Ishikawa (cell line): ENCODE measurements around the gene SESTD1.

ENCODE experiments used
- CEBPB ChIP-seq: IDR thresholded peaks from 2 replicates; pipeline ENCODE4 v1.6.1; 2012
- CREB1 ChIP-seq: IDR thresholded peaks from 2 replicates; pipeline ENCODE4 v1.6.1; 2012; ENCODE audit warnings: low read depth
- EGR1 ChIP-seq: IDR thresholded peaks from 2 replicates; pipeline ENCODE4 v1.6.1; 2012
- EP300 ChIP-seq: IDR thresholded peaks from 2 replicates; pipeline ENCODE4 v1.6.1; 2012; ENCODE audit warnings: borderline replicate concordance
- FOXM1 ChIP-seq: IDR thresholded peaks from 2 replicates; pipeline ENCODE4 v1.6.1; 2012; ENCODE audit warnings: low read depth, borderline replicate concordance
- NFIC ChIP-seq: IDR thresholded peaks from 2 replicates; pipeline ENCODE4 v1.6.1; 2012
- RAD21 ChIP-seq: IDR thresholded peaks from 2 replicates; pipeline ENCODE4 v1.6.1; 2012; ENCODE audit warnings: low read depth
- REST ChIP-seq: IDR thresholded peaks from 2 replicates; pipeline ENCODE4 v1.6.1; 2012; ENCODE audit warnings: low read depth, mild to moderate bottlenecking
- TAF1 ChIP-seq: IDR thresholded peaks from 2 replicates; pipeline ENCODE4 v1.6.1; 2012; ENCODE audit warnings: low read depth, mild to moderate bottlenecking
- TCF12 ChIP-seq: IDR thresholded peaks from 2 replicates; pipeline ENCODE4 v1.6.1; 2012; ENCODE audit warnings: low read depth
- TEAD4 ChIP-seq: IDR thresholded peaks from 2 replicates; pipeline ENCODE4 v1.6.1; 2012
- YY1 ChIP-seq: IDR thresholded peaks from 2 replicates; pipeline ENCODE4 v1.6.1; 2012; ENCODE audit warnings: low read depth
- ZBTB7A ChIP-seq: IDR thresholded peaks from 2 replicates; pipeline ENCODE4 v1.6.1; 2012; ENCODE audit warnings: low read depth
- TF ChIP-seq, protein P1 (sequence below): IDR thresholded peaks from 2 replicates; pipeline ENCODE4 v1.6.1; 2012
- TF ChIP-seq, protein P2 (sequence below): IDR thresholded peaks from 2 replicates; pipeline ENCODE4 v1.6.1; 2012

The SESTD1 gene

DNA sequence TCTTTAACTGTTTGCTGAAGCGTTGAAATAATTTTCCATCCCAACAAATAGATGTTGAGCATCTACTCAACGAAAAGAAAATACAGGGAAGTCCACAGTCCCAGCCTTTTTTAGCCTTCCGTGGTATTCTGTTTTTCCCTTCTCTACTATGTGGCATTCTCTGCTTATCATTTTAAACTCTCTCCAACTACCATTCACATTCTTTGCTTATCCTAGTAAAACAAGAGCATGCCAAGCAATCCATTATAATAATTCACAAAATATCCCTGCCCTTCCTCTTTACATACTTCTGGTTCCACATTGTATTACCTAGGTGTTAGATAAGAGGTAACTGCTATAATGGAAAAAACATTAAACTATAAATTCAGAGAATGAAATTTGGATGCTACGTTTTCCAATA lies 1.6 kb upstream of the SESTD1 start:
- TF ChIP-seq ZBTB7A (no peak), REST (no peak), TEAD4 (no peak), EGR1 (no peak), CEBPB (no peak), YY1 (no peak), NFIC (no peak), CREB1 (no peak), TCF12 (no peak), RAD21 (no peak), TAF1 (no peak), FOXM1 (no peak), EP300 (no peak)
- TF ChIP-seq, protein P1, sequence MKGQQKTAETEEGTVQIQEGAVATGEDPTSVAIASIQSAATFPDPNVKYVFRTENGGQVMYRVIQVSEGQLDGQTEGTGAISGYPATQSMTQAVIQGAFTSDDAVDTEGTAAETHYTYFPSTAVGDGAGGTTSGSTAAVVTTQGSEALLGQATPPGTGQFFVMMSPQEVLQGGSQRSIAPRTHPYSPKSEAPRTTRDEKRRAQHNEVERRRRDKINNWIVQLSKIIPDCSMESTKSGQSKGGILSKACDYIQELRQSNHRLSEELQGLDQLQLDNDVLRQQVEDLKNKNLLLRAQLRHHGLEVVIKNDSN = no peak
- TF ChIP-seq, protein P2, sequence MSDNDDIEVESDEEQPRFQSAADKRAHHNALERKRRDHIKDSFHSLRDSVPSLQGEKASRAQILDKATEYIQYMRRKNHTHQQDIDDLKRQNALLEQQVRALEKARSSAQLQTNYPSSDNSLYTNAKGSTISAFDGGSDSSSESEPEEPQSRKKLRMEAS = no peak

DNA sequence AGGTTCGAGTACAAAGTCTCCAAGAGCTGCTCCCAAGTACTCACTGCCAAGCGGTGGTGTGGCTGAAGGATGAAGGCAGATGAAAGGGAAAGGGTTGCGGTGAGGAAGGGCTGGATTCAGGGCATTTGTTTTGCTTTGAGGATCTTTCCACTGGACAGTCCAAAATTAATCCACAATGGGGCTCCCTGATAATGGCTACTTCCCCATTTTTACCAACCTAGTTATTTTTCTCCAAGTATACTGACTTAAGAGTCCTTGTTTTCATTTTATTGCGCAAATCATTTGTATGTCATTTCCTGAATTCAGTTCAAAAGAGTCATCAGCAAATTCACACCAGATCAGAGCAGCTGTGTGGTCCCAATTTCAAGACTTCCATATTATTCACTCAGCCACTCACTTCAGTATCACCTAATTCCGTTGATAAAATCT lies 464 bp upstream of the SESTD1 start:
- TF ChIP-seq CREB1 = no peak
- TF ChIP-seq RAD21 = no peak
- no peak for TF ChIP-seq EP300
- TF ChIP-seq CEBPB = no peak
- TF ChIP-seq ZBTB7A = no peak
- no peak for TF ChIP-seq EGR1
- TF ChIP-seq TAF1 = no peak
- no peak for TF ChIP-seq TCF12
- TF ChIP-seq YY1 = no peak

- TF ChIP-seq CEBPB (peak; percentile 50), RAD21 (no peak), ZBTB7A (0 out of 2 replicates have a peak, but pooled peaks have one; percentile 14)
Measured at GRCh38 chr2:179263446-179264367, 925 bp downstream of the SESTD1 start.

DNA sequence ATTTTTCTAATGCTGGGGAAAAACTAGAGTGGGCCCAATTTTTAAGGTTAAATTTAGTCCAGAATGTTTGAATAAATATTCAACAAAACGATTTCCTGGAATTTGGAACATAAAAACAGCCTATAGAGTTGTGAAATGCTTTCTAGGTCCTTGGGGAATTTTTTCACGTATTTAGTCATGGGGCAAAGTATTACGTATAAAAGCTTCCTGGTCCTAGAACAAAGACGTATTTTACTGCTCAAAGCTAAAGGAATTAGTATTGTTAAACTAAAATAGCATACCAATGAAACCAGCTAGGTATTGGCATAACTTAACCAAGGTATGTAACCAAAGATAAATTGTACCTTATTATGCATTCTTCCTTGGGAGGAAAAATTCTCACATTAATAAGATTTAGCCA lies 1.6 kb downstream of the SESTD1 start:
- TF ChIP-seq CREB1 (no peak), TAF1 (no peak), EP300 (no peak), TCF12 (no peak)
- TF ChIP-seq, protein P1 = no peak

DNA sequence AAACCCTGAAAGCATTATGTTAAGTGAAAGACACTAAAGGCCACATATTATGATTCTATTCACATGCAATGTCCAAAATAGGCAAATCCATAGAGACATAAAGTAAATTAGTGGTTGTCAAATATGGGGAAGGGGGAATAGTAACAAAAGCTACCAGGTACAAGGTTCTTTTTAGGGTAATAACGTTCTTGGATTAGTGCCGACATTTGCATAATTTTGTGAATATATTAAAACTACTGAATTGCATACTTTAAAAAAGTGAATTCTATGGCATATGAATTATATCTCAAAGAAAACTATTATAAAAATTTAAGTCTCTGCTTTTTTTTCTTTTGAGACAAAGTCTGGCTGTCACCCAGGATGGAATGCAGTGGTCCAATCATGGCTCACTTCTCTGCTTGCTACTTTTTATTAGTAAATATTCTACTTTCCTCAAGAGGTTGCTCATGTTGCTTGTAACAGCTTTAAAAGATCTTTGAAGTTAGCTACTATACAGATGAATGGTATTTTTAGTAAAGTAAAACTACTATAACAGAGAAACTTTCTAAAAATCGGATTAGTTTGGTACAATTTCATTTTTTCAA lies 2.5 kb downstream of the SESTD1 start:
- TF ChIP-seq EGR1 = no peak
- no peak for TF ChIP-seq CREB1
- no peak for TF ChIP-seq FOXM1
- TF ChIP-seq, protein P2 = no peak
- TF ChIP-seq TCF12 = no peak
- TF ChIP-seq EP300 = no peak
- TF ChIP-seq ZBTB7A = no peak
- no peak for TF ChIP-seq TEAD4
- TF ChIP-seq CEBPB = no peak
- no peak for TF ChIP-seq REST
- TF ChIP-seq TAF1 = no peak
- no peak for TF ChIP-seq RAD21
- TF ChIP-seq NFIC = no peak
- TF ChIP-seq, protein P1 = no peak
